Testis (tissue), 2 donors: ENCODE measurements around the gene TRMT11.

ENCODE experiments used
- POLR2A ChIP-seq: fragments of 450-650 bp; IDR thresholded peaks from one replicate; pipeline ENCODE4 v1.6.1; 2017; ENCODE audit warnings: antibody characterized with exemption, mild to moderate bottlenecking, moderate library complexity
- TF ChIP-seq, protein P1 (sequence below), 3 experiments: fragments of 450-650 bp in 2 of 3; fragments of 200-600 bp in 1 of 3; sonication (generic) in 1 of 3; IDR thresholded peaks; one replicate each; pipeline ENCODE4 v1.5.1; 2016 to 2019; ENCODE audit warnings: antibody characterized with exemption in 3 of 3, mild to moderate bottlenecking in 2 of 3, moderate library complexity in 1 of 3

DNA sequence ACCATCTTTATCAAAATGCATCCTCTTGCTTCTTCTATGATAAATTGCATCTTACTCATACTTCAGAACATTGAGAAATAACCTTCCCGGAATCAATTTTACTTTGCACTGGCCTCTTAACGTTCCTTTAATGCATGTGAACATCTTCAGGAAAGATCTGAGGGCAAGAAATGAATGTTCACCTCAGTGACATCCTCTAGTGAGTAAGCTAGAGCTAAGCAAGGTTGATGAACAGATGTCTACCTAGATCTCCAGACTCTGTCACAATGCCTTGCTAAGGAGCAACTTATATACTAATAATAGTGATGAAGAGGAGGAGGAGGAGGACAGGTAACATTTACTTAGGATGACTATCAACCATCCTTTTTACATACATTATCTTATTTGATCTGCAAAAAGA is 46.5 kb upstream of the TRMT11 start:
- TF ChIP-seq POLR2A = no peak
- TF ChIP-seq, protein P1, sequence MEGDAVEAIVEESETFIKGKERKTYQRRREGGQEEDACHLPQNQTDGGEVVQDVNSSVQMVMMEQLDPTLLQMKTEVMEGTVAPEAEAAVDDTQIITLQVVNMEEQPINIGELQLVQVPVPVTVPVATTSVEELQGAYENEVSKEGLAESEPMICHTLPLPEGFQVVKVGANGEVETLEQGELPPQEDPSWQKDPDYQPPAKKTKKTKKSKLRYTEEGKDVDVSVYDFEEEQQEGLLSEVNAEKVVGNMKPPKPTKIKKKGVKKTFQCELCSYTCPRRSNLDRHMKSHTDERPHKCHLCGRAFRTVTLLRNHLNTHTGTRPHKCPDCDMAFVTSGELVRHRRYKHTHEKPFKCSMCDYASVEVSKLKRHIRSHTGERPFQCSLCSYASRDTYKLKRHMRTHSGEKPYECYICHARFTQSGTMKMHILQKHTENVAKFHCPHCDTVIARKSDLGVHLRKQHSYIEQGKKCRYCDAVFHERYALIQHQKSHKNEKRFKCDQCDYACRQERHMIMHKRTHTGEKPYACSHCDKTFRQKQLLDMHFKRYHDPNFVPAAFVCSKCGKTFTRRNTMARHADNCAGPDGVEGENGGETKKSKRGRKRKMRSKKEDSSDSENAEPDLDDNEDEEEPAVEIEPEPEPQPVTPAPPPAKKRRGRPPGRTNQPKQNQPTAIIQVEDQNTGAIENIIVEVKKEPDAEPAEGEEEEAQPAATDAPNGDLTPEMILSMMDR (IDR thresholded peaks at IDR 0.05) = no peak
